Thoracic aorta (tissue), 2 donors: ENCODE measurements around the gene PCDHGA6. TPM values are rescaled to one million over a fixed set of nuclear protein-coding genes. Genes with fewer than 3 reads are reported as not detected.
"Not testable (repeated sequence)": the region's sequence is repeated elsewhere in the genome, so short reads cannot be mapped to it uniquely, and the experiment has no call there.

Source experiments
- ATAC-seq: fragments of 150-250 bp; one replicate; pipeline ENCODE4 v1.8.0; 2017; ENCODE audit warnings: low read depth; ENCODE audit not compliant: insufficient number of reproducible peaks, low FRiP score
- DNase-seq: peaks from one replicate; pipeline ENCODE4 v3.0.0-alpha.2; 2020; ENCODE audit warnings: low spot score
- H3K27ac ChIP-seq, 2 donors: fragments of 200-600 bp; sonication (generic); 1 replicate in 1 of 2; 2 replicates in 1 of 2; pipeline ENCODE4 v1.5.1; 2016; ENCODE audit warnings: mild to moderate bottlenecking in 2 of 2, moderate library complexity in 2 of 2
- H3K27me3 ChIP-seq: fragments of 200-600 bp; sonication (generic); replicated peaks from 2 replicates; pipeline ENCODE4 v1.6.0; 2016; ENCODE audit warnings: mild to moderate bottlenecking; ENCODE audit not compliant: insufficient read depth
- H3K36me3 ChIP-seq: fragments of 200-600 bp; sonication (generic); one replicate; pipeline ENCODE4 v1.5.1; 2016
- H3K4me1 ChIP-seq, 2 donors: fragments of 200-600 bp; sonication (generic); 1 replicate in 1 of 2; 2 replicates in 1 of 2; pipeline versions ENCODE4 v1.5.1 to v1.6.0; 2016; ENCODE audit warnings: low read depth in 2 of 2, mild to moderate bottlenecking in 1 of 2; ENCODE audit not compliant: control insufficient read depth in 1 of 2
- H3K4me3 ChIP-seq: fragments of 200-600 bp; sonication (generic); 2 replicates; pipeline ENCODE4 v1.5.1; 2016; ENCODE audit warnings: mild to moderate bottlenecking
- H3K9me3 ChIP-seq: fragments of 200-600 bp; sonication (generic); 2 replicates; pipeline ENCODE4 v1.5.1; 2016
- total RNA-seq, 2 donors: library from RNA; depleted of rRNA; stranded (reverse); fragments of >200 nt; gene quantifications; one replicate each; pipeline versions ENCODE4 v1.1.0 to v1.2.3, GENCODE V29; 2016
- TF ChIP-seq, protein P1 (sequence below): fragments of 200-600 bp; sonication (generic); IDR thresholded peaks from one replicate; pipeline ENCODE4 v1.5.1; 2019; ENCODE audit warnings: antibody characterized with exemption

PCDHGA6 gene
- 10 to 100 TPM; 12.0 to 13.1 TPM for total RNA-seq

DNA sequence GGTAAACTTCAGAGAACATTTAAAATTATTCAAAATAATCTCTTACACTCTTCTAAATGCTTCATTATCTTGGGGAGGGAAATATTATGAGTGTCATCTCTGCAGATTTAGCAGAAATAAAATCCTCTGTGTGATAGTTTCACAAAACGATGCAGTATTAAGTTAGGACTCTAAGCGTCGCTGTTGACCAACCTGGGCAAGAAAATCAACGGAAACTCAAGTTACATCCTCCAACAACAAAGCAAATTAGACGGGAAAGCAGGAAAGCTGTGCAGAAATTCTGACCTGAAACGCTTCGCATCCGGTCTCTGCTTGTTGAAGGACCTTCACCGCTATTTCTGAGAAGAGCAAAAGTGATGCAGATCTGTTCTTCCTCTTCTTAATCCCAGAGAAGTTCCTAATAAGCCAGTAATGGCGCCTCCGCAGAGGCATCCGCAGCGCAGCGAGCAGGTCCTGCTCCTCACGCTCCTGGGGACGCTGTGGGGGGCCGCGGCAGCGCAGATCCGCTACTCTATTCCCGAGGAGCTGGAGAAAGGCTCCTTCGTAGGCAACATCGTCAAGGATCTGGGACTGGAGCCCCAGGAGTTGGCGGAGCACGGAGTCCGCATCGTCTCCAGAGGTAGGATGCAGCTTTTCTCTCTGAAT lies at the start of gene PCDHGA6:
Gene PCDHGA6 (plus strand): TSS at position 219 of the 645 bp plus-strand sequence. CDS start 193 bp downstream, at position 412.
- H3K4me1 ChIP-seq, result no peaks in the 10 kb centered on the region
- H3K9me3 ChIP-seq, result peaks cover 94% of the 10 kb centered on the region
- ATAC-seq, result no peak
- no peaks in the 10 kb centered on the region for H3K27me3 ChIP-seq
- no peak within 1 kb of the TSS for H3K27ac ChIP-seq
- no peak for DNase-seq
- H3K36me3 ChIP-seq, result no peaks in the 10 kb centered on the region
- peak within 1 kb of the TSS; percentile 18 for H3K4me3 ChIP-seq
- TF ChIP-seq, protein P1, sequence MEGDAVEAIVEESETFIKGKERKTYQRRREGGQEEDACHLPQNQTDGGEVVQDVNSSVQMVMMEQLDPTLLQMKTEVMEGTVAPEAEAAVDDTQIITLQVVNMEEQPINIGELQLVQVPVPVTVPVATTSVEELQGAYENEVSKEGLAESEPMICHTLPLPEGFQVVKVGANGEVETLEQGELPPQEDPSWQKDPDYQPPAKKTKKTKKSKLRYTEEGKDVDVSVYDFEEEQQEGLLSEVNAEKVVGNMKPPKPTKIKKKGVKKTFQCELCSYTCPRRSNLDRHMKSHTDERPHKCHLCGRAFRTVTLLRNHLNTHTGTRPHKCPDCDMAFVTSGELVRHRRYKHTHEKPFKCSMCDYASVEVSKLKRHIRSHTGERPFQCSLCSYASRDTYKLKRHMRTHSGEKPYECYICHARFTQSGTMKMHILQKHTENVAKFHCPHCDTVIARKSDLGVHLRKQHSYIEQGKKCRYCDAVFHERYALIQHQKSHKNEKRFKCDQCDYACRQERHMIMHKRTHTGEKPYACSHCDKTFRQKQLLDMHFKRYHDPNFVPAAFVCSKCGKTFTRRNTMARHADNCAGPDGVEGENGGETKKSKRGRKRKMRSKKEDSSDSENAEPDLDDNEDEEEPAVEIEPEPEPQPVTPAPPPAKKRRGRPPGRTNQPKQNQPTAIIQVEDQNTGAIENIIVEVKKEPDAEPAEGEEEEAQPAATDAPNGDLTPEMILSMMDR, result no peak

DNA sequence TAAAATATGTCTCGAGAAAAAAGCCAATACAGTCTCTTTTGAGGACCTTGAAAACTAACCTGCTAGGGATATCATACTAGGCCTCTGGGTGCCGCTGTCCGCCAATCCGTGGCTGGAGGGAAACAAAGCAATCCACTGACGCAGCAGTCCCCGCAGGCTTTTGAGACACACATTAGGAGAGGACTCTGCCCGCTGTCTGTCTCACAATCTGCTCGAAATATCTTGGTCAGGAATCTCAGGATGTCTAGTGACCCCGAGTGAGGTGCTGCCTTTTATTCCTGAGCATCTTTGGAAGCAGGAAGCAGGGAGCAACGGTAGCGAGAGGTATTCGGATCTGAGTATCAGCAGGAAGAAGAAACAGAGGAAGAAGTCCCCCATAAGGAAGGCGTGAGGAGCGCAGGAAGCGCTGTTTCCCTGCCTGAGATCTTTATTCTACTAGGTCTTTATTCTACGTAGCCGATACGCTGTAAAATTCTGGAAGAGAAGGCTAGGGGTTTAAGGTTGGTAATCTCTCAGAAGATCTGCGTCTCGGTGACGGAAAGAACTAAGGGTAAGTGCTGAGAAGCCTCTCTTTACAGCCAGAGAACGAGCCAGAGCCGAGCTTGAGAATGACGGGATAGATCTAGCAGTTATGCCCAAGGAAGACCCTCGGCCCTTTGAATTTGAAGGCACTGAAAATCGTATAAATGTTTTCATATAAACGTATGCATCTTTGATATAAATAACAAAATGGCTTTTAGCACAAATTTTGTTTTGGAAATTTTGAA lies 47.4 kb upstream of the PCDHGA6 start:
- Histone ChIP-seq H3K27ac (peak overlapping the region in 1 of 2 donors; percentile 15), H3K4me3 (peak overlapping the region; percentile 68), H3K4me1 (peaks cover 0 to 3% of the 10 kb centered on the region in 2 donors), H3K27me3 (no peaks in the 10 kb centered on the region), H3K36me3 (no peaks in the 10 kb centered on the region), H3K9me3 (peaks cover 28% of the 10 kb centered on the region)
- DNase-seq (no peak), ATAC-seq (no peak)
- TF ChIP-seq, protein P1, result peak; percentile 33

DNA sequence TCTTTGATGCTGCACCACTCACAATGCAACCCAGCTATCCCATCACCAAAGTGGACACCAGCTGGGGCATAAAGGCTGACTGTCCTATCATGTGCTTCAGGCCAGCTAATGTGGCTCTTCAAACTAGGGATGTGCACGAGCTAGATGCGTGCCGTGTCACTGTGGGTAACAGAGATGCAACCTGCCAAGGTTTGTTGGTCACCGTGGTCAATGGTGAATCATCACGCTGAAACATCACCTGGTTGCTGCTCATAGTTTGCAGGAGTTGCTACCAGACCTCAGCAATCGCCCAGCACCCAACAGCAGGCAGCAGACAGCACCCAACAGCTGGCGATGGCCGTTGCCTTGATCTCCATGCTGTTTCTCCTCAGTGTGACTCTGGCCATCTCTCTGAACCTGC lies 45.5 kb upstream of the PCDHGA6 start:
- no peak for DNase-seq
- Histone ChIP-seq H3K4me3 (no peak overlapping the region), H3K4me1 (no peaks in the 10 kb centered on the region), H3K36me3 (no peaks in the 10 kb centered on the region), H3K9me3 (peaks cover 45% of the 10 kb centered on the region), H3K27ac (no peak overlapping the region), H3K27me3 (no peaks in the 10 kb centered on the region)
- no peak for ATAC-seq
- TF ChIP-seq, protein P1, result no peak

DNA sequence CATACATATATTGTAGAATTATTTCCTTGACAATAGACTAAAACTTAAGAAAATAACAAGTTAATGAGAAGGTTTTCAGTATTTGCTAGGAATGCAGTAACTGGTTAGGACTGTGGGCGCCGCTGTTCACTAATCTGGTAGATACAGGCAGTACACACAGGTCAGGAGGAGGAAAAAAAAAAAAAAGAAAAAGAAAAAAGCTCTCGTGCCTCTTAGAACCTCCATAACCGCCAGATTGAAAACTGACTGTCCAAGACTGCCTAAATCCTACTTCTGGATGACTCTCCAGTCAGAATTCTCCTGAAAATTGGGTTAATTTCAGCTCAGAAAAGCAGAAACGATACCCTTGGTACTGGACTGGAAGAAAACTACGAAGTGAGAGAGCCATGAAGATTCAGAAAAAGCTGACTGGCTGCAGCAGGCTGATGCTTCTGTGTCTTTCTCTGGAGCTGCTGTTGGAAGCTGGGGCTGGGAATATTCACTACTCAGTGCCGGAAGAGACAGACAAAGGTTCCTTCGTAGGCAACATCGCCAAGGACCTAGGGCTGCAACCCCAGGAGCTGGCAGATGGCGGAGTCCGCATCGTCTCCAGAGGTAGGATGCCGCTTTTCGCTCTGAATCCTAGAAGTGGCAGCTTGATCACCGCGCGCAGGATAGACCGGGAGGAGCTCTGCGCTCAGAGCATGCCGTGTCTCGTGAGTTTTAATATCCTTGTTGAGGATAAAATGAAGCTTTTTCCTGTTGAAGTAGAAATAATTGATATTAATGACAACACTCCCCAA lies 43.2 kb upstream of the PCDHGA6 start, which contains the start of gene PCDHGA1:
Gene PCDHGA1 (plus strand): TSS at position 216 of the 782 bp plus-strand sequence.
- Histone ChIP-seq H3K27ac (no peak within 1 kb of the TSS), H3K4me3 (peak within 1 kb of the TSS; percentile 14), H3K27me3 (no peaks in the 10 kb centered on the region), H3K36me3 (no peaks in the 10 kb centered on the region), H3K9me3 (peaks cover 65% of the 10 kb centered on the region), H3K4me1 (no peaks in the 10 kb centered on the region)
- ATAC-seq, result no peak
- no peak for DNase-seq
- TF ChIP-seq, protein P1, result no peak

DNA sequence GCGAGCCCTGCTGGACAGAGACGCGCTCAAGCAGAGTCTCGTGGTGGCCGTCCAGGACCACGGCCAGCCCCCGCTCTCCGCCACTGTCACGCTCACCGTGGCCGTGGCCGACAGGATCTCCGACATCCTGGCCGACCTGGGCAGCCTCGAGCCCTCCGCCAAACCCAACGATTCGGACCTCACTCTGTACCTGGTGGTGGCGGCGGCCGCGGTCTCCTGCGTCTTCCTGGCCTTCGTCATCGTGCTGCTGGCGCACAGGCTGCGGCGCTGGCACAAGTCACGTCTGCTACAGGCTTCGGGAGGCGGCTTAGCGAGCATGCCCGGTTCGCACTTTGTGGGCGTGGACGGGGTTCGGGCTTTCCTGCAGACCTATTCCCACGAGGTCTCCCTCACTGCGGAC lies 41.1 kb upstream of the PCDHGA6 start:
- not testable (repeated sequence) for H3K4me1 ChIP-seq, H3K27ac ChIP-seq, H3K4me3 ChIP-seq, H3K27me3 ChIP-seq, DNase-seq, ATAC-seq, H3K36me3 ChIP-seq
- peaks cover 82% of the 10 kb centered on the region for H3K9me3 ChIP-seq
